OCI-LY3 (cell line): Measurements from ENCODE around the gene PARP8.
"Not testable (repeated sequence)": the region's sequence is repeated elsewhere in the genome, so short reads cannot be mapped to it uniquely, and the experiment has no call there.

Experiments used
- H2AFZ ChIP-seq: fragments of 200-600, 300-600 bp; shearing (Covaris generic); 2 replicates; pipeline ENCODE4 v1.6.0; 2014; ENCODE audit warnings: antibody characterized with exemption, low read depth, low read length
- H3K27ac ChIP-seq: fragments of 200-600, 300-600 bp; sonication (generic); 2 replicates; pipeline ENCODE4 v1.5.1; 2014; ENCODE audit warnings: mild to moderate bottlenecking, low read length, moderate library complexity, mixed read lengths
- H3K27me3 ChIP-seq: fragments of 200-600, 300-600 bp; sonication (generic); 2 replicates; pipeline ENCODE4 v1.6.1; 2014; ENCODE audit warnings: low read depth, low read length, mixed read lengths
- H3K36me3 ChIP-seq: fragments of 200-600, 300-600 bp; sonication (generic); replicated peaks from 2 replicates; pipeline ENCODE3; 2014; ENCODE audit warnings: low read depth, low read length, mixed read lengths
- H3K4me1 ChIP-seq: fragments of 300-600, 200-600 bp; sonication (generic); 2 replicates; pipeline ENCODE4 v1.6.1; 2014; ENCODE audit warnings: low read length, mixed read lengths
- H3K4me2 ChIP-seq: fragments of 200-600, 300-600 bp; sonication (generic); 2 replicates; pipeline ENCODE4 v1.6.1; 2014; ENCODE audit warnings: low read length, mixed read lengths
- H3K4me3 ChIP-seq: fragments of 300-600, 200-600 bp; sonication (generic); 2 replicates; pipeline ENCODE4 v1.5.1; 2014; ENCODE audit warnings: antibody characterized with exemption, mild to moderate bottlenecking, low read length, moderate library complexity
- H3K79me2 ChIP-seq: fragments of 300-600, 200-600 bp; shearing (Covaris generic); 2 replicates; pipeline ENCODE4 v1.6.1; 2014; ENCODE audit warnings: mild to moderate bottlenecking, low read length, mixed read lengths
- H3K9ac ChIP-seq: fragments of 300-600, 200-600 bp; shearing (Covaris generic); 2 replicates; pipeline ENCODE4 v1.6.0; 2014; ENCODE audit warnings: mild to moderate bottlenecking, low read length, moderate library complexity
- H3K9me3 ChIP-seq: fragments of 200-600, 300-600 bp; shearing (Covaris generic); 2 replicates; pipeline ENCODE4 v1.6.1; 2014; ENCODE audit warnings: low read length, mixed read lengths; ENCODE audit not compliant: insufficient read depth
- H4K20me1 ChIP-seq: fragments of 200-600, 300-600 bp; sonication (generic); 2 replicates; pipeline ENCODE4 v1.6.1; 2016; ENCODE audit warnings: low read length, mixed read lengths; ENCODE audit not compliant: insufficient read depth
- EZH2phosphoT487 ChIP-seq: fragments of 200-600 bp; shearing (Covaris generic); IDR thresholded peaks from 2 replicates; pipeline ENCODE4 v1.6.1; 2018; ENCODE audit warnings: antibody characterized with exemption, mixed run types, low read depth
- TF ChIP-seq, protein P1 (sequence below): fragments of 200-600, 300-600 bp; sonication (generic); IDR thresholded peaks from 2 replicates; pipeline ENCODE4 v1.5.1; 2014; ENCODE audit warnings: antibody characterized with exemption, low read length, low read depth

PARP8 gene

DNA sequence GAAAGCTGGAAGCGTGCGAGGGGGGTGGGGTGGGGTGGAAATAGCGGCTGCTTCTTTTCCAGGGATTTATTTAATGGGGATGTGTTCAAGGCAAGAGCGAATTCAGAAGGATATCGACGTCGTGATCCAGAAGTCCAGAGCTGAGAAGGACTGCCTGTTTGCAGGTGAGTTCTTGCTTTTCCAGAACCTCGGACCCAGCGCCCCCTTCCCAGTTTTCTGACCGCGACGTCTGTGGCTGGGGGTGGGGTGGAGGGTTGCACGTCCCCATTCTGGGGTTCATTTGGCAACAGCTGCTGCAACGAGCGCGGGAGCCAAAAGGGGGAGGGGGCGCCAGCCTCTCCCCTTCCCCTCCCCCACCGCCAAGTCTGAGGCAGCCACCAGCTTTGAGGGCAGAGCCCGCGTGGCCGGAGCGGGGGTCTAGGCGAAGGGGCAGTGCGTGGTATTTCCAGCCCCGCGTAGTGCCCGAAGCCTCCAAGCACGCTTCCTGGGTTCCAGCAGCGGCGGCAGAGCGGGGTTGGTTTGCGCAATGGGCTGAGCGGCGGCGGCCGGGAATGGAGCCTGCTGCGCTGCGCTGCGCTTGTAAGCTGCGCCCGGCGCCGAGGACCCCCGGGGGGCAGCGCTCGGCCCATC, 701 bp downstream of the PARP8 start:
- Histone ChIP-seq H3K4me1 (peaks cover 13% of the 10 kb centered on the region; the same call in 1 of the 2 replicates), H4K20me1 (no peaks in the 10 kb centered on the region), H3K27me3 (no peaks in the 10 kb centered on the region), H3K9me3 (no peaks in the 10 kb centered on the region), H3K27ac (peak overlapping the region; percentile 80), H3K9ac (peak overlapping the region; percentile 96), H3K79me2 (peaks cover 30% of the 10 kb centered on the region), H3K4me2 (peak overlapping the region; percentile 68), H3K4me3 (peak overlapping the region; percentile 99), H3K36me3 (no peaks in the 10 kb centered on the region), H2AFZ (no peak overlapping the region)
- TF ChIP-seq, protein P1, sequence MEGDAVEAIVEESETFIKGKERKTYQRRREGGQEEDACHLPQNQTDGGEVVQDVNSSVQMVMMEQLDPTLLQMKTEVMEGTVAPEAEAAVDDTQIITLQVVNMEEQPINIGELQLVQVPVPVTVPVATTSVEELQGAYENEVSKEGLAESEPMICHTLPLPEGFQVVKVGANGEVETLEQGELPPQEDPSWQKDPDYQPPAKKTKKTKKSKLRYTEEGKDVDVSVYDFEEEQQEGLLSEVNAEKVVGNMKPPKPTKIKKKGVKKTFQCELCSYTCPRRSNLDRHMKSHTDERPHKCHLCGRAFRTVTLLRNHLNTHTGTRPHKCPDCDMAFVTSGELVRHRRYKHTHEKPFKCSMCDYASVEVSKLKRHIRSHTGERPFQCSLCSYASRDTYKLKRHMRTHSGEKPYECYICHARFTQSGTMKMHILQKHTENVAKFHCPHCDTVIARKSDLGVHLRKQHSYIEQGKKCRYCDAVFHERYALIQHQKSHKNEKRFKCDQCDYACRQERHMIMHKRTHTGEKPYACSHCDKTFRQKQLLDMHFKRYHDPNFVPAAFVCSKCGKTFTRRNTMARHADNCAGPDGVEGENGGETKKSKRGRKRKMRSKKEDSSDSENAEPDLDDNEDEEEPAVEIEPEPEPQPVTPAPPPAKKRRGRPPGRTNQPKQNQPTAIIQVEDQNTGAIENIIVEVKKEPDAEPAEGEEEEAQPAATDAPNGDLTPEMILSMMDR, result no peak
- no peak for TF ChIP-seq EZH2phosphoT487

DNA sequence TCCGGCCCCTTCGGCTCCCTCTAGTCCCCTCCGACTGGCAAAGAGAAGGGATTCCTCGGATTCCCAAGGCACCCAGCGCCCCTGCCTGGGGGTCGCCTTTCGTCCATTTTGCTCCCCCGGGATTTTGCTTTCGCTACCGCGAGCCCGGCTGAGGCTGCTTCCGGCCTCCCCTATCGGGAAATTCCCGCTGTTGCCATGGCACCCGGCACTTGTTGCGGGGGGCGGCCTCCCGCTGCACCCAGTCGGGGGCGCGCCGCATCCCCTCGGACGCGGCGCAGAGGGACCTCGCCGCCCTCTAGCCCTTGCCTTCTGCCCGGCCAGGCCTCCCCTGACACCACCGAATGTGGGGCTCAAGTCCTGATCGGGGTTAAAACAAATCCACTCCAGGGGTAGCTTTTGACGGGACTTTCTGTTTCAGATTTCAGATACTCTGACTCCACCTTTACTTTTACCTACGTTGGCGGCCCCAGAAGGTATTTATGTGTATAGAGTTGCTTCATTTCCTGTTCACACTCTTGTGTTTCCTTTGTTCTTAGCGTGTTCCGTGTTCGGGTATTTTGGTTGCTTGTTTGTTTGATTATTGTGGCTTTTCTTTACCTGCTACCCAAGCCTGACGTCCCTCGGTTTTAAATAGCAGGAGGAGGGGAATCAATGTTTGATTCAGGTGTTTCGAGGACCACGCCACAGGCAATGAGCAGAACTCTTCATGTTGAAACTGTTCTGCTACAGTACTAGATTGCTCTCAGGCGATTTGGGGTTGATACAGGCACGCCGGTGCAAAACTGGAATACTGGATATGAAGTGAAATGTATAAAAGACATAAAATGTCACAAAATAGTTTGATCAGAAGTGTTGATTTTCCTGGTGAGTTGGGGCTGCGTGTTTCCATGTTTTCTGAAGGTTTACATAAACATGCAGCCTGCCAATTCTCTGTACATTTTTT, 1.5 kb downstream of the PARP8 start:
- H3K4me1 ChIP-seq, result peaks cover 19% of the 10 kb centered on the region
- no peak for TF ChIP-seq EZH2phosphoT487
- TF ChIP-seq, protein P1, result no peak
- peak overlapping the region; percentile 96 for H3K9ac ChIP-seq
- peak overlapping the region; percentile 68 for H3K4me2 ChIP-seq
- H3K36me3 ChIP-seq, result no peaks in the 10 kb centered on the region
- peaks cover 36% of the 10 kb centered on the region for H3K79me2 ChIP-seq
- no peaks in the 10 kb centered on the region for H4K20me1 ChIP-seq
- peak overlapping the region; percentile 99 for H3K4me3 ChIP-seq
- peak overlapping the region; percentile 89 for H2AFZ ChIP-seq
- H3K27me3 ChIP-seq, result no peaks in the 10 kb centered on the region
- H3K9me3 ChIP-seq, result no peaks in the 10 kb centered on the region
- H3K27ac ChIP-seq, result peak overlapping the region; percentile 80

DNA sequence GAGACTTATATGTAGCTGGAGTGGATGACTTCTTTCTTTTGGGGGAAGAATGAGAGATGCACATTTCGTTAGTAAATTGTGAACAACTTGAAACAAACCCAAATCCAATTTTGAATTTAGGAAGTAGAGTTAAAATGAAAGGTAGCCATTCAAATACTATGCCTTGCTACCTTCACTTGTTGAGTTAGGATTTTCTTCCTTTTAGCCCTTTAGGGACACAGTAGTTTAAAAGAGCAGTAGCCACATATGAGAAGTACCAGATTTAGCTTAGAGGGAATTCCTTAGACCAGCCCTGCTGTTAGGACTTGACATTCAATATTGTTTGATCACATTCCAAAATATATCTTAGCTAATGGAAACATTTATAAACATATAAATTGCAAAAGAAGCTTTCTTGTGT, 2.2 kb downstream of the PARP8 start:
- Histone ChIP-seq H3K79me2 (peaks cover 36% of the 10 kb centered on the region), H3K27ac (peak overlapping the region; percentile 80; the same call in 1 of the 2 replicates), H3K4me1 (peaks cover 19% of the 10 kb centered on the region), H3K9ac (peak overlapping the region; percentile 96), H3K4me3 (peak overlapping the region; percentile 99), H3K4me2 (peak overlapping the region; percentile 68)
- H3K9me3 ChIP-seq, H3K27me3 ChIP-seq, H4K20me1 ChIP-seq, H2AFZ ChIP-seq, H3K36me3 ChIP-seq: not testable (repeated sequence)

DNA sequence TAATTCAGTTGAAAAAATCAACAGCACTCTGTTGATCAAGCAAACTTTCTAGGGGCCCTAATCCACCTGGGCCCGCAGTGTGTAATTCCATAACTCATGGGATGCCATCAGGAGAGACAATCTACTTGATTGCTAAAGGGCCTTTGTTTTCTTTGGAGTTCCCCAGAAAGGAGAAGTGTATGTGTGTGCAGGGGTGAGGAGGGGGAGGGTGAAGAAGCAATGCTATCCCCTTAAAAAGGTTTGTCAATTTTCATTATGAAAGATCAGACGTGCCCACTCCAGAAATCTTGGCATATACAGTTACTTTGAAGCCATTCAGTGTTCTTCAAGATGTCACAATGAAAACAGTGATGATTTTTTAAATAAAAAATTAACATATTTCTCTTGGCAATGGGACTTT, 6.2 kb downstream of the PARP8 start:
- Histone ChIP-seq H3K27me3 (no peaks in the 10 kb centered on the region), H3K4me1 (peaks cover 9% of the 10 kb centered on the region), H4K20me1 (no peaks in the 10 kb centered on the region), H3K4me3 (no peak overlapping the region), H3K9me3 (no peaks in the 10 kb centered on the region), H3K4me2 (no peak overlapping the region), H3K27ac (no peak overlapping the region), H2AFZ (no peak overlapping the region), H3K9ac (no peak overlapping the region), H3K79me2 (peaks cover 29% of the 10 kb centered on the region), H3K36me3 (no peaks in the 10 kb centered on the region)
- TF ChIP-seq, protein P1, result no peak
- no peak for TF ChIP-seq EZH2phosphoT487

DNA sequence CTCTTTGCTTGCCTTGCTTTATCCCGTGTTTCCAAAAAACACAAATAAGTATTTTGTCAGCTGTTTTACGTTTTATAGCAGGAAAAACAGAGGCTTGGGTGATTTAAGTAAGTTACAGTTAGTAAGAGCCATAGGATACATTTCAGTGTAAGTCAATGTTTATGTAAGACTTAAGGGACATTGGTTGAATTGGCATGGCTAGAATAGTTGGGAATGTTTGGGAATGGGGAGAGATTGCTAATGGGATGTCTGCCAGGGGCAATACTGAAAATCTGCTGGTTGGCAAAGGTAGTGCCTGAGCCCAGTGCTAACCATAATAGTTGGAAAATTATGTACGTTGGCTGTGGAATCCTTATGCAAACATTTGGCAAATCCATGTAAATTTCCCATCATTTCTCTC, 7.0 kb downstream of the PARP8 start:
- not testable (repeated sequence) for H3K4me1 ChIP-seq, H3K9me3 ChIP-seq, H3K27ac ChIP-seq, H3K9ac ChIP-seq, H3K27me3 ChIP-seq, H4K20me1 ChIP-seq, H3K4me2 ChIP-seq, H3K4me3 ChIP-seq, H2AFZ ChIP-seq, H3K36me3 ChIP-seq
- peaks cover 22% of the 10 kb centered on the region for H3K79me2 ChIP-seq
